ENCODE data around the gene UBL4A. TPM values are rescaled to one million over a fixed set of nuclear protein-coding genes. Genes with fewer than 3 reads are reported as not detected.

Gene UBL4A
- total RNA-seq, 1 experiment from 2014 or later = 37.4 TPM

- Histone ChIP-seq H3K9me2 (ENCODE audit: insufficient read depth) (no peaks in the 10 kb centered on the region), H4K20me1 (ENCODE audit: insufficient read depth) (no peaks in the 10 kb centered on the region), H3K79me2 (ENCODE audit: insufficient read depth, low read length) (no peaks in the 10 kb centered on the region), H3K27me3 (ENCODE audit: insufficient read depth, low read length) (no peaks in the 10 kb centered on the region), H3K9me3 (ENCODE audit: control insufficient read depth in 1 of 2, insufficient read depth in 1 of 2, low read depth in 1 of 2, low read length in 2 of 2) (no peaks in the 10 kb centered on the region), H2AFZ (ENCODE audit: low read depth, low read length, poor library complexity, severe bottlenecking) (no peak overlapping the region), H3K4me1 (ENCODE audit: control insufficient read depth in 1 of 2, insufficient read depth in 2 of 2, low read length in 2 of 2) (peaks cover 5 to 10% of the 10 kb centered on the region in 2 experiments; a peak in 3 of 4 replicates), H3K9ac (ENCODE audit: low read length) (no peak overlapping the region), H3K36me3 (ENCODE audit: control insufficient read depth in 1 of 2, insufficient read depth in 2 of 2, low read length in 2 of 2) (no peaks in the 10 kb centered on the region), H3K27ac (ENCODE audit: low read depth, low read length) (no peak overlapping the region), H3K4me3 (replicated peaks in 1 of 2; ENCODE audit: low read depth in 1 of 2, low read length in 2 of 2) (no peak overlapping the region), H3K4me2 (ENCODE audit: low read length) (no peak overlapping the region)
- intact Hi-C loops (cut with micrococcal nuclease) = no loop called here
- TF ChIP-seq FOSL1 (IDR thresholded peaks at IDR 0.05; ENCODE audit: low read depth) = no peak
- no peak for TF ChIP-seq POLR2AphosphoS5 (IDR thresholded peaks at IDR 0.05; ENCODE audit: low read depth, low read length)
- no peak for TF ChIP-seq ZFX (IDR thresholded peaks at IDR 0.05)
- no peak for TF ChIP-seq EZH2phosphoT487 (IDR thresholded peaks at IDR 0.05; ENCODE audit: borderline replicate concordance)
- no peak for TF ChIP-seq POLR2A (IDR thresholded peaks at IDR 0.05; ENCODE audit: borderline replicate concordance, extremely low read depth, insufficient read depth, insufficient read length)
- no peak for TF ChIP-seq TCF7L2 (IDR thresholded peaks at IDR 0.05; ENCODE audit: borderline replicate concordance, extremely low read depth, insufficient read depth, insufficient read length)
- TF ChIP-seq MAX (IDR thresholded peaks at IDR 0.05) = no peak
- no peak for TF ChIP-seq EGR1 (IDR thresholded peaks at IDR 0.05; ENCODE audit: low read depth)
- no peak for TF ChIP-seq CEBPB (IDR thresholded peaks at IDR 0.05; ENCODE audit: low read depth)
- no peak for TF ChIP-seq RAD21 (IDR thresholded peaks at IDR 0.05; ENCODE audit: low read depth)
- TF ChIP-seq CTCF (IDR thresholded peaks at IDR 0.05 in 2 of 3, conservative IDR thresholded peaks at IDR 0.05 in 1 of 3; ENCODE audit: borderline replicate concordance in 1 of 3, insufficient read depth in 1 of 3, low read depth in 2 of 3, low read length in 2 of 3) = no peak
- TF ChIP-seq CBX3 (IDR thresholded peaks at IDR 0.05; ENCODE audit: low read depth) = no peak
- TF ChIP-seq ZBTB33 (IDR thresholded peaks at IDR 0.05; ENCODE audit: extremely low read depth, insufficient replicate concordance, low read length) = no peak
- TF ChIP-seq ZNF274 (IDR thresholded peaks at IDR 0.05; ENCODE audit: low read depth, low read length) = no peak
- ChIA-PET POLR2A (no interaction called here), CTCF (no interaction called here), RAD21 (ENCODE audit: low non-redundant PET in 1 of 2, low total read pairs in 2 of 2, uncharacterized antibody in 2 of 2, unreplicated experiment in 2 of 2) (no interaction called here)
- BruUV-seq (replicated peaks) = no TSS peak
- DNase-seq (ENCODE audit: low read depth, low spot score) = no peak
- no peak for ATAC-seq
These were observed 30.8 kb upstream of the UBL4A start for GRCh38 chrX:154517101-154517781.
